Kidney (tissue), 14 donors: ENCODE data around the gene SLAMF9. TPM values are rescaled to one million over a fixed set of nuclear protein-coding genes. Genes with fewer than 3 reads are reported as not detected.

Source experiments
- DNase-seq, 5 donors: peaks; one replicate each; pipeline ENCODE4 v3.0.0-alpha.2; 2013 to 2020
- FAIRE-seq: peaks from 2 replicates; lab custom pipeline; 2012; peaks lifted over from hg19 to GRCh38; lab: Jason Lieb, UNC
- H3K27ac ChIP-seq, 2 donors: one replicate each; pipeline ENCODE4 v1.7.0; 2013; ENCODE audit warnings: low read depth in 2 of 2, low read length in 2 of 2, inconsistent platforms in 1 of 2
- H3K27me3 ChIP-seq: one replicate; pipeline ENCODE4 v1.7.1; 2013; ENCODE audit warnings: low read length, inconsistent platforms; ENCODE audit not compliant: control insufficient read depth, insufficient read depth
- H3K36me3 ChIP-seq, 3 donors: one replicate each; pipeline versions ENCODE4 v1.7.0 to v1.7.1; 2013; ENCODE audit warnings: low read length in 3 of 3, control low read depth in 1 of 3, inconsistent platforms in 1 of 3; ENCODE audit not compliant: insufficient read depth in 3 of 3, control insufficient read depth in 2 of 3
- H3K4me1 ChIP-seq, 3 donors: one replicate each; pipeline versions ENCODE4 v1.7.0 to v1.7.1; 2013; ENCODE audit warnings: low read length in 3 of 3, inconsistent platforms in 1 of 3, low read depth in 1 of 3; ENCODE audit not compliant: control insufficient read depth in 2 of 3, insufficient read depth in 2 of 3
- H3K4me3 ChIP-seq, 3 donors: one replicate each; pipeline versions ENCODE4 v1.7.0 to v1.8.1; 2013; ENCODE audit warnings: low read length in 3 of 3, control low read depth in 1 of 3, inconsistent platforms in 1 of 3
- H3K9ac ChIP-seq, 3 donors: one replicate each; pipeline versions ENCODE4 v1.7.0 to v1.7.1; 2013; ENCODE audit warnings: low read length in 3 of 3, control low read depth in 1 of 3, inconsistent platforms in 1 of 3
- H3K9me3 ChIP-seq, 3 donors: one replicate each; pipeline versions ENCODE4 v1.7.0 to v1.7.1; 2013; ENCODE audit warnings: low read length in 3 of 3, control low read depth in 1 of 3, inconsistent platforms in 1 of 3; ENCODE audit not compliant: control insufficient read depth in 2 of 3, insufficient read depth in 1 of 3
- CTCF ChIP-seq: IDR thresholded peaks from 3 replicates; pipeline ENCODE4 v1.5.1; 2012; ENCODE audit warnings: mild to moderate bottlenecking, moderate library complexity, borderline replicate concordance; ENCODE audit not compliant: insufficient read depth; ENCODE audit errors: extremely low read depth
- intact Hi-C: fragments of 100-400 bp; cut with DNase I; formaldehyde crosslinking; loops from one replicate; pipeline ENCODE4 v1.11.1; 2022
- polyA plus RNA-seq: library from polyadenylated mRNA; stranded (reverse); fragments of 350-450 nt; fragmentation: Illumina TruSeq; extraction: RNeasy Lipid Tissue Mini Kit (QIAGEN cat#74804); gene quantifications from one replicate; pipeline ENCODE4 v1.2.3, GENCODE V29; 2014; ENCODE audit warnings: low read depth, low replicate concordance; ENCODE audit not compliant: insufficient read depth
- total RNA-seq: library from RNA; stranded (reverse); fragmentation: NEBNext Ultra II Directional; extraction: Animal tissue kit (Norgen Biotek cat#: 25700); gene quantifications from one replicate; pipeline ENCODE4 v1.2.1, GENCODE V29; 2021
- donor health status: control.
- donor health status: control.
- donor health status: control.
- donor health status: control.
- donor health status: control.
- donor health status: DM: yes; HTN: yes; CAD: no.
- donor health status: Normal renal cell carcinoma (clear cell type).

The SLAMF9 gene
- total and polyA plus RNA-seq, 2 donors from 2014 or later, result not detected

DNA sequence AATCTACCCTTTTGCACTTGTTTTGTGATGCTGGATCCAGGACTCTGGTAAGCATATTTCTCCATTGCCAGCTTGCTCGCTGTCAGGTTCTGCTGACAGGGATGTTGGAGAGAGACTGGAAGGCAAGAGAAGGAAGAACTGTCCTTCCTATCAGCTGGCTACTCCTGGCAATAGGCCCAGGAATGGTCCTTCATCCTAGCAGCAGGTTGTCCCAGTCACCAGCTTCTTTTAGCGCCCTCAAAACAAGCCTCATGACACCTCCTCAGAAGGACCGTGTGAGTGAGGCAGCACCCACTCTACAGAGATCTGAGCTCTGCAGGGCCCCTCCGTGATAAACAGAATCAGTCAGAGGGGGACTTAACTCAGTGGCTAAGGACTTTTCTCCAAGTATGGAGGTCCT lies 33.1 kb upstream of the SLAMF9 start:
- H3K9me3 ChIP-seq, result no peaks in the 10 kb centered on the region
- no peaks in the 10 kb centered on the region for H3K36me3 ChIP-seq
- H3K27me3 ChIP-seq, result no peaks in the 10 kb centered on the region
- no peak for TF ChIP-seq CTCF
- FAIRE-seq, result no peak
- DNase-seq, result no peak
- intact Hi-C loops, result no loop called here
- H3K9ac ChIP-seq, result no peak overlapping the region
- no peaks in the 10 kb centered on the region for H3K4me1 ChIP-seq
- no peak overlapping the region for H3K4me3 ChIP-seq
- no peak overlapping the region for H3K27ac ChIP-seq

DNA sequence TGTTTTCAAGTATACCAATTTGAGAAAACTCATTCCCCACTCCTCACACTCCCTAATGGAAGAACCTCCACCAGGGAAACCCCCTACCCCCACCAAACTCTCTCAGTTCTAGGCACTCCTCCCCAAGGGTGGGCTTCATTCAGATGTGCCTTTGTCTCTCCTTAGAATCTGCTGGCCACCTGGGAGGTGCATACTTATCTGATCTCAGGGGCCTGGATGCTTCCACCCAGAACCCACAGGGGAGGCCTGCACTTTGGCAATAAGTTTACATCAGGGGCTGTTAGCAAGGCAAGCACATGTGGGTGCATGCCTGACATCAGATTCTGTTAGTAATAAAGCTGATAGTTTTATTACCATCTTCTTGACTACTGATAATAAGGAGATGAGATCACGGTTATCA lies 32.5 kb upstream of the SLAMF9 start:
- H3K4me1 ChIP-seq, result no peaks in the 10 kb centered on the region
- no peak overlapping the region for H3K4me3 ChIP-seq
- H3K27ac ChIP-seq, result no peak overlapping the region
- DNase-seq (no peak), FAIRE-seq (no peak)
- H3K9me3 ChIP-seq, result no peaks in the 10 kb centered on the region
- H3K36me3 ChIP-seq, result no peaks in the 10 kb centered on the region
- no peak for TF ChIP-seq CTCF
- no peak overlapping the region for H3K9ac ChIP-seq
- no peaks in the 10 kb centered on the region for H3K27me3 ChIP-seq
- intact Hi-C loops, result no loop called here

- Histone ChIP-seq H3K4me1 (no peaks in the 10 kb centered on the region), H3K27ac (no peak overlapping the region), H3K27me3 (no peaks in the 10 kb centered on the region), H3K36me3 (no peaks in the 10 kb centered on the region), H3K9ac (no peak overlapping the region), H3K9me3 (no peaks in the 10 kb centered on the region), H3K4me3 (no peak overlapping the region)
- DNase-seq, result no peak
- TF ChIP-seq CTCF, result no peak
- no peak for FAIRE-seq
- intact Hi-C loops, result no loop called here
Measured at GRCh38 chr1:159986093-159986492, 32.1 kb upstream of the SLAMF9 start.

GRCh38 chr1:159985473-159985872 lies 31.4 kb upstream of the SLAMF9 start:
- DNase-seq (no peak), FAIRE-seq (no peak)
- TF ChIP-seq CTCF, result no peak
- Histone ChIP-seq H3K9me3 (no peaks in the 10 kb centered on the region), H3K27ac (no peak overlapping the region), H3K4me1 (no peaks in the 10 kb centered on the region), H3K27me3 (no peaks in the 10 kb centered on the region), H3K36me3 (no peaks in the 10 kb centered on the region), H3K4me3 (no peak overlapping the region), H3K9ac (no peak overlapping the region)
- intact Hi-C loops, result no loop called here
